Eye (tissue), 1 donor: ENCODE results near the gene CEP295NL.
A peak's percentile ranks its signal among the peaks of the same experiment; 100 is the strongest.
"Not testable (repeated sequence)": the region's sequence is repeated elsewhere in the genome, so short reads cannot be mapped to it uniquely, and the experiment has no call there.

Source experiments
- DNase-seq: peaks from one replicate; pipeline ENCODE4 v3.0.0-alpha.2; 2015

Gene CEP295NL

GRCh38 chr17:78925662-78926555 lies 22.9 kb upstream of the CEP295NL start:
- peak; percentile 77 for DNase-seq

GRCh38 chr17:78925234-78925633 lies 22.2 kb upstream of the CEP295NL start, which contains the start of gene TIMP2:
Gene TIMP2, minus strand, starts transcription at chr17:78925387. Its CDS starts 299 bp downstream, at chr17:78925088.
- peak; percentile 95 for DNase-seq

GRCh38 chr17:78924481-78925151 lies 21.6 kb upstream of the CEP295NL start:
- peak; percentile 73 for DNase-seq

GRCh38 chr17:78923660-78924453 lies 20.9 kb upstream of the CEP295NL start:
- DNase-seq, result peak; percentile 32

GRCh38 chr17:78922816-78923498 lies 20.0 kb upstream of the CEP295NL start:
- DNase-seq, result no peak

- no peak for DNase-seq
Measured at GRCh38 chr17:78921437-78921971, 18.5 kb upstream of the CEP295NL start.

GRCh38 chr17:78920528-78920927 lies 17.5 kb upstream of the CEP295NL start:
- no peak for DNase-seq

- no peak for DNase-seq
Measured at GRCh38 chr17:78919861-78920450, 17.0 kb upstream of the CEP295NL start.

- DNase-seq, result no peak
Measured at GRCh38 chr17:78918979-78919378, 16.0 kb upstream of the CEP295NL start.

GRCh38 chr17:78917451-78918275 lies 14.7 kb upstream of the CEP295NL start:
- DNase-seq, result no peak

GRCh38 chr17:78915872-78916632 lies 13.1 kb upstream of the CEP295NL start:
- no peak for DNase-seq

GRCh38 chr17:78913115-78913514 lies 10.1 kb upstream of the CEP295NL start:
- DNase-seq, result no peak

GRCh38 chr17:78912082-78912481 lies 9.1 kb upstream of the CEP295NL start:
- DNase-seq, result no peak

- not testable (repeated sequence) for DNase-seq
Measured at GRCh38 chr17:78911543-78911942, 8.5 kb upstream of the CEP295NL start.

- no peak for DNase-seq
Measured at GRCh38 chr17:78910497-78911284, 7.7 kb upstream of the CEP295NL start.

GRCh38 chr17:78908426-78908825 lies 5.4 kb upstream of the CEP295NL start:
- no peak for DNase-seq

GRCh38 chr17:78905541-78905940 lies 2.5 kb upstream of the CEP295NL start:
- no peak for DNase-seq

- no peak for DNase-seq
Measured at GRCh38 chr17:78905116-78905515, 2.1 kb upstream of the CEP295NL start.

GRCh38 chr17:78904371-78904770 lies 1.4 kb upstream of the CEP295NL start:
- DNase-seq, result no peak
